GM18951 (cell line): ENCODE data around the gene BMP2K.
"Not testable (repeated sequence)": the region's sequence is repeated elsewhere in the genome, so short reads cannot be mapped to it uniquely, and the experiment has no call there.

Experiments used
- POLR2A ChIP-seq: IDR thresholded peaks from 4 replicates; pipeline ENCODE4 v1.6.1; 2011; ENCODE audit warnings: mild to moderate bottlenecking; ENCODE audit not compliant: insufficient read length, insufficient read depth; ENCODE audit errors: extremely low read depth
- in situ Hi-C: fragments of 300-500 bp; cut with MboI; formaldehyde crosslinking; loops from one replicate; pipeline ENCODE4 v1.12.0; 2022; ENCODE audit warnings: low sequenced_read_pairs, mixed read lengths, inconsistent platforms; ENCODE audit not compliant: unreplicated experiment

BMP2K gene

GRCh38 chr4:78864405-78865024 lies 88.4 kb downstream of the BMP2K start:
- in situ Hi-C loops: loop anchor here (10.0 to 25.0 kb wide), 2 partner anchors 250 to 902 kb away; no protein-coding TSS in a partner anchor
- no peak for TF ChIP-seq POLR2A

DNA sequence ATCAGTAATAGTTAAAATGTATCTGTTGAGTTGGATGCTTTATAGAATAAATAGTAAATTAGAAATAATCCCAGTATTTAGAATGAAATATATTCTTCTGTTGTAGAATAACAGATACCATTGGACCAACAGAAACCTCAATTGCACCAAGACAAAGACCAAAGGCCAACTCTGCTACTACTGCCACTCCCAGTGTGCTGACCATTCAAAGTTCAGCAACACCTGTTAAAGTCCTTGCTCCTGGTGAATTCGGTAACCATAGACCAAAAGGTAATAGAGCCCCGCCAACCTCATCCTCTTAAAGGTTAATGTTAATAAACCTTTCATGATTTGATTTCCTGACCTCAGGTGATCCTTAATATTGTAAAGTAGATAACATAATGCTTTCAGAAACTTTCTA lies 89.3 kb downstream of the BMP2K start:
- in situ Hi-C loops: loop anchor here (10.0 to 25.0 kb wide), 2 partner anchors 251 to 903 kb away; no protein-coding TSS in a partner anchor
- no peak for TF ChIP-seq POLR2A

DNA sequence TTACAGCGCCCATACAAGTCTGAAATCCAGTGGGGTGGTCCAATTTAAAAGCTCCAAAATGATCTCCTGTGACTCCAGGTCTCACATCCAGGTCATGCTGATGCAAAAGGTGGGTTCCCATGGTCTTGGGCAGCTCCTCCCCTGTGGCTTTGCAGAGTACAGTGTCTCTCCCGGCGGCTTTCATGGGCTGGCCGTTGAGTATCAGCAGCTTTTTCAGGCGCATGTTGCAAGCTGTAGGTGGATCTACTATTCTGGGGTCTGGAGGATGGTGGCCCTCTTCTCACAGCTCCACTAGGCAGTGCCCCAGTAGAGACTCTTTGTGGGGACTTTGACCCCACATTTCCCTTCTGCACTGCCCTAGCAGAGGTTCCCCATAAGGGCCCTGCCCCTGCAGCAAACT lies 92.6 kb downstream of the BMP2K start:
- in situ Hi-C loops: loop anchor here (10.0 to 25.0 kb wide), 2 partner anchors 254 to 906 kb away; no protein-coding TSS in a partner anchor

DNA sequence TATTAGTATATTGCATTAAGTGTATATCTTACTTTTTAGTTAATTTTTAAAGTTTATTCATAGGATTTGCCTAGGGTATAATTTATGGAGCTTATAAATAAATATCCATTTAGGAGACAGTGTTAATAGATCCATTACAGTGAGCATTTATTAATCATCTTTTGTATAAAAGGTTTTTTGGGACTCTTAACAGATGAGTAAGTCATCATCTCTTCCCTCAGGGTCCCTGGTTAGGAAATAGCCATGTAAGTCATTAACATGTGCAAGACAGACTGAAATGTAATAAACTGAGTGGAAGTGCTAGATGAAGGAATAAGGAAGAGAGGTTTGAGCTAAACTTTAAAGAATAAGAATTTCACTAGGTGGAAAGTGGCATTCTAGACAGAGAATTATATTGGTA lies 93.9 kb downstream of the BMP2K start:
- no peak for TF ChIP-seq POLR2A
- in situ Hi-C loops: loop anchor here (25.0 kb wide), 1 partner anchor 908 kb away; no protein-coding TSS in a partner anchor

GRCh38 chr4:78876568-78877320 lies 100.6 kb downstream of the BMP2K start:
- in situ Hi-C loops: no loop called here
- TF ChIP-seq POLR2A: no peak

- in situ Hi-C loops: no loop called here
- TF ChIP-seq POLR2A: no peak
These were observed 101.9 kb downstream of the BMP2K start for GRCh38 chr4:78878031-78878430.

- no peak for TF ChIP-seq POLR2A
- in situ Hi-C loops: no loop called here
These were observed 104.8 kb downstream of the BMP2K start for GRCh38 chr4:78880874-78881492.

GRCh38 chr4:78885598-78885997 lies 109.4 kb downstream of the BMP2K start:
- in situ Hi-C loops: no loop called here
- TF ChIP-seq POLR2A: no peak

GRCh38 chr4:78889955-78890354 lies 113.8 kb downstream of the BMP2K start:
- TF ChIP-seq POLR2A: no peak
- in situ Hi-C loops: no loop called here

GRCh38 chr4:78899302-78899701 lies 123.2 kb downstream of the BMP2K start:
- no peak for TF ChIP-seq POLR2A
- in situ Hi-C loops: no loop called here

DNA sequence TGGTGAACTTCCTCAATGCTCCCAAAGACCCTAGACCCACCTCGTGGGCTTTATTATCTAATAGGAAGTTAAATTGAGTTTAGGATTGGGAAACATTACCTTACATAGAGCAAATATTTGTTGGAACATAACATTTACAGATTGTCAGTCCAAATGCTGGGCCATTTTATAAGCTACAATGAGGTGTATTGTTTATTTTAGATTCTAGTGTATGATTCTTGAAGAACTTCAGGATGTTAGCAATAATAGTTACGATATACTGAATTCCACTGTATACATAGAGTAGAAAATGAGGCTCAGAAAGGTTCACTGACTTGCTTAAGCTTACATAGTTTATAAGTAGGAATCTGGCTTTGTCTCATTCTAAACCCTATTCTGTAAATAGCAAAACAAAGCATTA lies 125.7 kb downstream of the BMP2K start:
- in situ Hi-C loops: no loop called here
- no peak for TF ChIP-seq POLR2A

- no peak for TF ChIP-seq POLR2A
- in situ Hi-C loops: no loop called here
These were observed 126.1 kb downstream of the BMP2K start for GRCh38 chr4:78902298-78902697.

- no peak for TF ChIP-seq POLR2A
These were observed 128.0 kb downstream of the BMP2K start for GRCh38 chr4:78904143-78904542.

GRCh38 chr4:78907638-78908037 lies 131.5 kb downstream of the BMP2K start:
- in situ Hi-C loops: no loop called here
- TF ChIP-seq POLR2A: no peak

More at GRCh38 chr4:78904143-78904542, 128.0 kb downstream of the BMP2K start:
- in situ Hi-C loops: no loop called here

- in situ Hi-C loops: not testable (repeated sequence)
These were observed 132.8 kb downstream of the BMP2K start for GRCh38 chr4:78908974-78909373.
